SIG-M5 treated with dmso at 0.1 percent for 504 hours (cell line): ENCODE measurements around the gene EXOC2.
A peak's percentile ranks its signal among the peaks of the same experiment; 100 is the strongest.

Experiments
- DNase-seq: peaks from one replicate; lab custom pipeline; 2025; ENCODE audit not compliant: unreplicated experiment; lab: John Stamatoyannopoulos, UW

Gene EXOC2, protein sequence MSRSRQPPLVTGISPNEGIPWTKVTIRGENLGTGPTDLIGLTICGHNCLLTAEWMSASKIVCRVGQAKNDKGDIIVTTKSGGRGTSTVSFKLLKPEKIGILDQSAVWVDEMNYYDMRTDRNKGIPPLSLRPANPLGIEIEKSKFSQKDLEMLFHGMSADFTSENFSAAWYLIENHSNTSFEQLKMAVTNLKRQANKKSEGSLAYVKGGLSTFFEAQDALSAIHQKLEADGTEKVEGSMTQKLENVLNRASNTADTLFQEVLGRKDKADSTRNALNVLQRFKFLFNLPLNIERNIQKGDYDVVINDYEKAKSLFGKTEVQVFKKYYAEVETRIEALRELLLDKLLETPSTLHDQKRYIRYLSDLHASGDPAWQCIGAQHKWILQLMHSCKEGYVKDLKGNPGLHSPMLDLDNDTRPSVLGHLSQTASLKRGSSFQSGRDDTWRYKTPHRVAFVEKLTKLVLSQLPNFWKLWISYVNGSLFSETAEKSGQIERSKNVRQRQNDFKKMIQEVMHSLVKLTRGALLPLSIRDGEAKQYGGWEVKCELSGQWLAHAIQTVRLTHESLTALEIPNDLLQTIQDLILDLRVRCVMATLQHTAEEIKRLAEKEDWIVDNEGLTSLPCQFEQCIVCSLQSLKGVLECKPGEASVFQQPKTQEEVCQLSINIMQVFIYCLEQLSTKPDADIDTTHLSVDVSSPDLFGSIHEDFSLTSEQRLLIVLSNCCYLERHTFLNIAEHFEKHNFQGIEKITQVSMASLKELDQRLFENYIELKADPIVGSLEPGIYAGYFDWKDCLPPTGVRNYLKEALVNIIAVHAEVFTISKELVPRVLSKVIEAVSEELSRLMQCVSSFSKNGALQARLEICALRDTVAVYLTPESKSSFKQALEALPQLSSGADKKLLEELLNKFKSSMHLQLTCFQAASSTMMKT

DNA sequence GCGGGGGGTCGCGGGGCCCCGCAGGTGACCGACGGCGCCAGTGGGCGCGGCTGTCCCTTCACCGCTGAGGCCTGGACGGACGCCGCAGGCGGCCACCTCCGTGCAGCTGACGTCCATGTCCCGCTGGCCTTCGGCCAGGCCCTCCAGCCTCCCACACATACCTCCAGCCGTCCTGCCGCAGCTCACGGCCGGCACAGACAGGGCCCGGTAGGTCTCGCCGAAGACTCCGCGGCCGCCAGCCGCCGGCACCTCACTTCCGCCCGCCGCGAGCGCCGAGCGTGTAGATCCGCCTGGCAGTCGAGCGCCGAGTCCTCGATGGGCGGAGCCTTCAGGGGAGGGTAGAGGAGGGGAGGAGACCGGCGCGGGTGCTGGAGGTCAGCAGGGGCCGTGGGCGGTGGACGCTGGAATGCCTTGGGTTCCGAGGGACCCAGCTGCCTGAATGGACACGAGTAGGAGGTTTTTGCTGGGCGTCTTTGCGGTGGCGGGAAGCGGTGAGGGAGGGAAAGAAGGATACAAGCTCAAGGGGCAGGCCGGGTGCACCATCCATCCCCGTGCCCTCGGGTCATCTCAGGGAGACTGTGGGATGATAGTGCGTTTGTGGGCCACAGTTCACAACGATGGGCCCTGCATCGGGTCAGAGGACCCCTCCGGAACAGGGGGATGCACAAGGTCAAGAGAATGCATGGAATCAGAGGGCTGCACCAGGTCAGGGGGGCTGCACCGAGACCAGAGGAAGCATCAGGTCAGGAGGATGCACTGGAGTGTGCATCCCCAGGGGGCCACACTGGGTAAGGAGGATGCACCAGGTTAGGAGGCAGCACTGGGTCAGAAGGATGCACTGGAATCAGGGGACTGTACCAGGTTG lies at the start of gene EXOC2:
TSS of gene EXOC2 (minus strand) at position 282 of the 865 bp plus-strand sequence. CDS start 55,321 bp downstream, outside the sequence.
- DNase-seq: peak; percentile 67

DNA sequence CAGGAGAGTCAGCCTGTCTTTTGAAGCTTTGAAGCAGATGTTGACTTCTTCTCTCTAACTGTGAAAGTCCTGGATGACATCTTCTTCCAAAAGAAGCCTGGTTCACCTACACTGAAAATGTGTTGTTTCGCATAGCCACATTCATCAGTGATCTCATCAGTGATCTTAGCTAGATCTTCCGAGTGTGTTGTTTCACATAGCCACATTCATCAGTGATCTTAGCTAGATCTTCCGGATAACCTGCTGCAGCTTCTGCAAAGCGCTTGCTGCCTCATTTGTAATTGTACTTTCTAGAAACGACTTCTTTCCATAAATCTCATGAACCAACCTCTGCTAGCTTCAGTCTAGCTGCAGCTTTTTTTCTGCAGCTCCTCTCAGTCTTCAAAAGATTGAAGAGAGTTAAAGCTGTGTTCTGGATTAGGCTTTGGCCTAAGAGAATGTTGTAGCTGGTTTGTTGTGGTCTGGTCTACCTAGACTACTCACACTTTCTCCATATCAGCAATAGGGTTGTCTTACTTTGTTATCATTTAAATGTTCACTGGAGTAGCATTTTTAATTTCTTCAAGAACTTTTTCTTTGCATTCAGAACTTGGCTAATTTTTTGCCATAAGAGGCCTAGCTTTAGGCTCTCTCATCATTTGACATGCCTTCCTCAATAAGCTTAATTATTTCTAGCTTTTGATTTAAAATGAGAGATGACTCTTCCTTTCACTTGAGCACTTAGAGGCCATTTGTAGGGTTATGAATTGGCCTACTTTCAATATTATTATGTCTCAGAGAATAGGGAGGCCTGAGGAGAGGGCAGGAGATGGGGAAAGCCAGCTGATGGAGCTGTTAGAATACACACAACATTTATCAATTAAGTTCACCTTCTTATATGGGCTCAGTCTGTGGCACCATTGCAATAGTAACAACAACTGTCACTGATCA lies 48.7 kb upstream of the EXOC2 start:
- DNase-seq: no peak

DNA sequence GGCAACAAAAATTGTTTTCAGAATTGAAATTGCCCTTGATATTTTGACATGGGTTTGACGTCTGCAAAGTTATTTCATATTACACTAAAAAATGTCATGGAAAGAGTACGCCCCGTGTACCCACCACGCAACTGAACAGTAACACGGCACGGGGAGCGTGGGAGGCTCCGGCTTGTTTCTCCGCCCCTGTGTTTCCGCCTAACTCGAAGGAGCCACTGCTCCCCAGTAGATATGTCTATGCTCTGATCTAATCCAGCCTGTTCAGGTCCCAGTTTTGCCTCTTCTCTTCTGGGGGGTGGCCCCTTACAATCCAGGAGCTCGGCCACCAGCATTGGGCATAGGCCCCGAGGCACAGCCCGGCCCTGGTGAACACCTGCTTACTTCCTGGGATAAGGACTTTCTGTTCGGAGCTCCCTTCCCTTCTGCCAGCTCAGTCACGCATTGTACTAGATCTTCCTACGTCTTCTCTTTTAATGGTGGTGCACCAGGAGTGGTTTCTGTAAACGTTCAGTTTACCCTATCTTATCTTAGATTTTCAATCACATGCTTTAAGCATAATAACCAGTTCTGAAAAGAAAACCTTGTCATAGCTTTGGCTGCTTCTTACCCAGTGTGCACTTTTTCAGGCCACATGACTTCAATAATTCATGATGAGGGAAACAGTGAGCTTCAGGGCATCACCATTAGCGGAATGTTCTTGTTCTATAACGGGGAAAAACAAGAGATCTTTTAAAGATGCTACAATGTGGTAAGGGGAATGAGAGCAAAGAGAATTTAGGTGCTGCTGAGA lies 43.9 kb upstream of the EXOC2 start:
- DNase-seq: no peak

DNA sequence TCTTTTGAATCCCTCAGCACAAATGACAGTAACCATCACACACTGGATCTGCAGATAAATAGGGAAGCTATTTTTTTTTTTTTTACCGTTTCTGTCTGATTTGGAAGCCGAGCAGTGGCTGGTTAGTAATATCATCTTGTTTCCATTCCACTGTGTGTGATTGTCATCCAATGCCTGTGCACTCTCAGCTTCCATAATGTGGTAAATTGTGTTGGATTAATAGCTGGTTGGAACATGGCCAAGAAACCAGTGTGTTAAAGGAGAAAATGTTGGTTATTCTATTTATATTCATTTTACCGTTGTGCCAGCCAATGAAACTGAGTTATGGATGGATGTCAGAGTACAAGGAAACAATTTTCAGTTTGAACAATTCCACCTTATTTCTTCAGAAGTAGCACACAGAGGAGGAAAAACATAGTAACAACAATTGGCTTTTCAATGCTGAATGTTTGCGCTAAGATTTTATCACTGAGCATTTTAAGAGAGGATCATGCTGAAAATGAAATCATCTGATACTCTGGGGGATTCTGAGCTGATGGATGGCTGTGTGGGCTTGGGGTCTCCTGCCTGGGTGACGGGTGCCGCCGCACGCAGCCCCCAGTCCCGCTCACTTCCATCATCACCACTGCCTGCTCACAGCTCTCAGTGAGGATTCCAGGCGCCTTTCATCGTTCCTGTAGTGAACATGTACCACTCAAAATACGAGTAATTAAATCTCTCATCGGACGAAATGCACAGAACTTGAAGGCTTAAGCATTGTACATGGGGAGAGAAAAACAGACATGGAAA lies 40.7 kb upstream of the EXOC2 start:
- DNase-seq: no peak

DNA sequence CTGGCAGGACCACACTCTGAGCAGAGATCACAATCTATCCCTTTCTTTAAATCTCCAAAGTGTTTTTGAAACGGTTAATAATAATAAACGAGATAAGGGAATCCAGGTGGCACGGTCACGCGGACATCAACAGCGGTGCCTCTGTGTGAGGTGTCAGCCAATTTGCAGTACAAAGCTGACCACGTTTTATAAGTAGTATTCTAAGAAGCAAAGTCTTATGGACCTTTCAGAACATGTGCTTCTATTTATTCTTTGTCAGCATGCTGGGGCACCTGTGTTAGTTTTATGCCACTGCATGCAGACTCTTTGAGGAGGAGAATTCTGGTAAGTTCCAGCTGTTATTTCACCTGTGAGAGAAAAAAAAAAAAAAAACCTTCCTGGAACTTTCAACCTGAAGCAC lies 39.0 kb upstream of the EXOC2 start:
- no peak for DNase-seq

DNA sequence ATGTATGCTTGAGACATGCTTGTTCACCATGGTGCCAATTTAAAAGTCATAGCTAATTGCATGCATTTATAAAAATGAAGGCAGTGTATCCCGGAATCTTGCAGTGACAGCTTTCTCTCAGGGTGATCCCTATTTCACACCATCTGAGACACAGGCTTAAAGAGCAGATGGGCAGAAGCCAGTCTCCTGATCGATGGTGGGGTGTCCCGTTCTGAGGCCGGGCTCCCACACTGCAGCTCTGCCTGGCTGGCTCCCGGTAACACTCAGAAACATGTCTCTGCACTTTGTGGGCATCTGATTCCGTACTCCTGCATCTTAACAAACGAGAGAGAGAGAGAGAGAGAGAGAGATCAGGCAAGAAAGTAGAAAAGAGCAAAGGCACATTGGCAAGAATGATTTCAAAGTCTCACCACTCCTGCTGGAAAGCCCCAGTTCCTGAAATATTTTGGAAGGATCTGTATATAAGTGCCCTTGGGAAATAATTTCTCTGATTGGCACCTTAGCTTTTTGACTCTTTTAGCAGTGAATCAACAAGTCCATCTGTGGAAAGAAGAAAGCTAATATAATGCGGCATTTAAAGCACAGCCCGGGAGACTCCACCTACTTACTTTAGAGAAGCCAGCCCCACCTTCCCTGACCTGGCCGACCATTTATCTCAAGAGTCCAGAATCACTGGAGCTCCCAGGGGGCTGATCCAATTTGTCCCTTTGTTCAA lies 36.8 kb upstream of the EXOC2 start:
- no peak for DNase-seq

DNA sequence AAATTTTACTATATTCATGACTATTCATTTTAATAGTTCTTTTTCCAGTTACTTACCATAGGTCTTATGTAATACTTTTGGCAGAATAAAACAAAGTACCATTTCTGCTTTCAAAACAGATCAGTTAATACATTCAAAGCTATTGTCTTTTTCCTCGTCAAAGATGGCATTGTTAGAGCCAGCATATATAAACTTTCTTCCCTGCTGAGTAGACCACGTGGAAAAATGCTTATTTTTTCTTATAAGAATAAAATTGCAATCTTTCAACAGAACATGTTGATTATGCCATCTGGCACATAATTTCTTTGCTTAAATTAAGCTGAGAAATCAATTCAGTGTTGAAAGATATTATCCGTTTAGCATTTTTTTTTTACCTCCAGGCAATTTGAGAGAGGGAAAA lies 34.9 kb upstream of the EXOC2 start:
- no peak for DNase-seq

DNA sequence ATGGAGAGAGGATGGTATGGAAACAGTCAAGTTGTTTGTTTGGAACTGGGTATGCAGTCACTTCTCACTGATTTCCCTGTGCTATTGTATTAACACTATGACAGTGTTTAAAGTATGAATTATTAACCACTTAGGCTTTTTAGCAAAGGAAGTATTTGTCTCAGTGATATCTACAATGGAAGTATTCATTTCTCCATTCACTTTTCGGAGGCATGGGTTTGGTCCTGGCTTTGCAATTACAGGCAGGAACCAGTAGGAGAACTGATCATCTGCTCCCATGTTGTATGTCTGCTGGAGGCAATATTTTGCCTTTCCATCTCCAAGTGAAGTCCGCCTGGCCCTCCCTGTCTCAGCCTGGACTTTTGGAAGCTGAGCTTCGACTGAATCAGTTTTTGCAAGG lies 30.6 kb upstream of the EXOC2 start:
- DNase-seq: peak; percentile 2

DNA sequence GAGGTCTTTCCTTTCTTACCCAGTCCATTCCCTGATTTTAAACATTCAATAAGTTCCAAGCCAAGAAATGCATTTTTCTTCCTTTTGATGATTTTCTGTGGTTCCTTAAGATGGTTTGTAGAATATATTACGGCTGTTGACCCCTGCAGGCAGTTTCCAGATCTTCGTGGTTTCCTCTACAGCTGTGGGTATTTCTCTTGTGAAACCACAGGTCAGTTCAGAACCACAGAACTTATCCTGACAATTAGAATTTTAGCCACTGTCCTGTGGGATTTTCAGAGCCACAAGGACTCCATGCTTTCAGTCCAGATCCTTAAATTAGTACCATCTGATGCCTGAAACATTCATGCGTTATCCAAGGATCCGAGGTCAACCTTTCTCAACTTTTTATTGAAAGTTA lies 29.7 kb upstream of the EXOC2 start:
- no peak for DNase-seq

DNA sequence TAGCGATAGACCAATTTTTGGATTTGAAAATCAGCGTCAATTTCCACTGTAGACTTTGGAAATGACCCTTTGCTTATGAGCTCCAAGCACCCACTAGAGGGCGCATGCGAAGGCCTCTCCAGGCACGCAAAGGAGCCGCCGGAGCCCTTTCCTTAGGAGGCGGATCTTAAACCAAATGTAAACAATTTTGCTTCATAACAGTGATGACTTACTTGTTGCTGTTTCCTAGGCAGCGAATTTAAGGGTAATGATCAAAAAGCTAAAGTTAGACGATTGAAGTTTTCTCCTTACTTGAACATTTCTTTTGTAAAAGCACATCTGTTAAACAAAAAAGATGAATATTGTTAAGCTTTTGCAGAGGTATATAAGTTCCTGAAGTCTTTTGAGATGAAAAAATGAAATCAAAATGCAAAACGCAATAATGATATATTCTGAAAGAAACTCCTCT lies 29.2 kb upstream of the EXOC2 start:
- DNase-seq: peak; percentile 64

DNA sequence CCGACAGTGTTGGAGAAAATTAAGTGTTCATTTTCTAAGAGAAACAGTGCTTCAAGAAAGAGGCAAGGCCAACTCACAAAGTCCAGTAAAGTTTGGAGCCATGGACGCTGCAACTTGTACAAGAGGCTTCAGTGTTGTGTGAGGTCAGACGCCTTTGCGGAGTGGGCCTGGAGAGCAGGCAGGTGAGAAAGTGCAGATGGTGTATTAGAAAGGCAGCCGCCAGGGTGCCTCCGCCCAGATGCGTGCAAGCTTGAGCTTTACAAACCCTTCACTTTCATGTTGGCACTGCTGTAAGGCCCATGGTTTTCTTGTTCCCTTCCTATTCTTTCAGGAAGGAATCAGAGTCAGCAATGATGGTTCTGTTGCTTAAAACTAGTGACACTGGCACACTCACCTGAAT lies 25.4 kb upstream of the EXOC2 start:
- DNase-seq: no peak

DNA sequence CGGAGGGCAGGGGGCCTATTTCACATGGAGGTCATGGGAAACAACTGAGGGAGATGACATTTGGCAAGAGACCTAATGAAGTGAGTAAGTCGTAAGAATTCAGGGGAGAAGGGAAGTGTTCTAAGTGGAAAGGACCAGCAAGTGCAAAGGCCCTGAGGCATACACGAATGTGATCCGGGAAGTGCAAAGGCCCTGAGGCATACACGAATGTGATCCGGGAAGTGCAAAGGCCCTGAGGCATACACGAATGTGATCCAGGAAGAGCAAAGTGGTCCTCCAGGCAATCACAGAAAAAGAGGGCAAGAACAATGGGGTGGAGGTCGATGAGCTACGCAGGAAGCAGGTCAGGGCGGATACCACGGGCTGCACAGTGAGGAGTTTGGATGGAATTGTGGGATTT lies 24.2 kb upstream of the EXOC2 start:
- DNase-seq: no peak

DNA sequence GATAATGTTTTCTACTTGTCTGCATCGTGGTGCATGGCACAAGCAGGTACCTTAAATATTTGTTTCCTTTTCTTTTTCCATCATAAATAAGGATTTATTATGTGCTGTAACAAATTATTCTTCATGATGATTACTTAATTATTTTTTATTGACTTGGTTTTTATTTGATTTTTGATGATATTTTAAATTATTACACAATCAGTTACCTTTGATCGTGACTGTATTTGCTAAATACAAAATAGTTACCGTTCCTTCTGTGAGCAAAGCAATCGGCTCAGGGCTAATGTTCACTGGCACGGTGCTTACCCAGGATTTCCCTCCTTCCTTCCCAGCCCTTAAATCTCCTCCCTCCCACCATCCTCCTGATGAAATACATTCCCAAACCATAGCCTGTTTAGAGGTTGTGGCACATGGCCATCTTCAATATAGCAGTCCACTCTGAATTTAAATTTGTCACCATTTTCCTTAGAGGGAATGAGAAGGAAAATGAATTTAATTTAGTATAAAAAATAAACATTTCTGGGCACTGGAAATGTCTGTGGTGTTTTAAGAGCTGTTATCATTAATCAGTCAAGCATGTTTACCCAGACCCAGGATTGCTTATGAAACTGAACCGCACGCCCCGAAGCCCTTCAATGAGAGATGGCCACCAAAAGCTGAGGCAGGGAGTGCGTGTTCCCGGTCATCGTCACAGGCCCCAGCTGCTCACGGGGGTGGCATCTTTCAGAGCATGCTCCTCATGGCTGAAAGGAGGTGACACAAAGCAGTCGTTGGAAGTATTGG lies 23.0 kb upstream of the EXOC2 start:
- DNase-seq: no peak

DNA sequence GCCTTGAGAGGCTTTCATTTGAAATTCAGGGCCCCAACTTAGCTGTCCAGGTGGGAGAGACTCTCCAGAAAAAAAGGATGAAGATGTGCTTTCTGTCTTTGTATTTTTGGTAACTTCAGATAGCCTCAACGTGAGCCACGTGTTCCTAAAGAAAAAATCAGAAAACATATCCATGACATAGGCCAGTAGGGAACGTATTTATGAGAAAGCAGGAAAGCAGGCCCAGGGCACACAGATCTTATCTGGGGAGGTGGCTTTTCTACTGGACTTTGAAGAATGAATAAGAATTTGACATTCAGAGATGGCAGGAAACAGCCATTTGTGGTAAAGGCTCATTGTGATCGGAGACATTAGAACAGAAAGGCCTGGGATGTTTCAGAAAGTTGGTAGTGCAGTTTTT lies 21.2 kb upstream of the EXOC2 start:
- no peak for DNase-seq

DNA sequence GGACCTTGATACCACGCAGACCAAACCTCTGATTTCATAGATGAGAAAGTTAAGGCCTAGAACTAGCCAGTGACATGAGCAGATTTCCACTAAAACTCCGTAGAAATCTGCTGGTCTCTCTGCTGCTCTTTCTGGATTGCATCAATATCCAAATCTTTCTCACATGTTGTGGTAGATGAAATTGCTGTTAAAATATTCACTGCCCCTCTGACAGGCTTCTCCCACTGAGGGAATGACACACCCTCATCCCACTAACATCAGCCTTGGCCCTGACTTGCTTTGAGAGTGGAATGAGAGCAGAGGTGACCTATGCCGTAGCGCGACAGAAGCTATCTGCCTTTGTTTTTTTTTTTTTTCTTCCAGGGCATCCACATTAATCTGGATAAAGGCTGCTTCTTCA lies 20.4 kb upstream of the EXOC2 start:
- DNase-seq: no peak

DNA sequence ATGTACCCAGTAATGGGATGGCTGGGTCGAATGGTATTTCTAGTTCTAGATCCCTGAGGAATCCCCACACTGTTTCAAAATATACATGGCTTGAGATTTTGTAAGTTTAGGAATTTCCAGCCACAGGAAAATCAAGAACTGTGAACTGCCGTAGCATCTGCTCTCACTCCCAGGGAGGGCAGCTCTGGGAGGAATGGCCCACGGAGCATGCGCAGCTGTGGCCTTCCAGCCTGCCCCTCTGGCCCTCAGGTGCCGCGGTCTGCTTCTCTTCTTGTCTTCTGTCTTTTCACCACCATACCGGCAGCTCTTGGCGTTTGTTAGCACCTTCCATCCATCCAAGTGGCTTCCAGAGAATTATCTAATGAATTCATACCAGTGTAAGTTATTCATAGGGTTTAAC lies 19.9 kb upstream of the EXOC2 start:
- DNase-seq: no peak

DNA sequence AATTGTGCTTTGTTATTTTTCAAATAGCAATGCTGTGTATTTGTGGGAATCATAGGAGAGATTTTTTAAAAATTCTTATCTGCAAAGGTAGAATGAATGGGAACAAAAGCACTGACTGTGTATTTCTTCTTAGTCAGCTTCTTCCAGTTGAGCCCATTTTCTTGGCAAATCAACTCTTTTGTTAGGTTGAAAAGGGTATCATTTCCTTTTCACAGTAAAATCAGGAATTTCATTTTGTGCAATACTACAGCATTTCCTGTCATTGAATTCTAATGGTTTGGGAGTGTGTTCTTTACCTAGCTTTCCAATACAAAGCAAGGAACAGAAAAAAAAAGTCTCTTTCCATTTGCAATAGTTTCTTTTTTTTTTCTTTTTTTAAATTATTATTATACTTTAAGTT lies 19.0 kb upstream of the EXOC2 start:
- DNase-seq: no peak
